Mesenchymal stem cell (in vitro differentiated cells and primary cell): ENCODE data around the gene SYTL2.
"Not testable (repeated sequence)": the region's sequence is repeated elsewhere in the genome, so short reads cannot be mapped to it uniquely, and the experiment has no call there.

Experiments used
- DNase-seq: peaks from one replicate; pipeline ENCODE4 v3.0.0-alpha.2; 2013
- H2AFZ ChIP-seq: one replicate; pipeline ENCODE4 v1.6.1; 2013; ENCODE audit warnings: low read depth, mild to moderate bottlenecking, control low read depth, inconsistent platforms, low read length, moderate library complexity
- H2AK5ac ChIP-seq: 2 replicates; pipeline ENCODE4 v1.6.1; 2013; ENCODE audit warnings: low read length, moderate library complexity, mild to moderate bottlenecking, inconsistent platforms; ENCODE audit not compliant: severe bottlenecking
- H2BK120ac ChIP-seq: one replicate; pipeline ENCODE4 v1.6.1; 2013; ENCODE audit warnings: low read depth, mild to moderate bottlenecking, inconsistent platforms, low read length, moderate library complexity
- H2BK12ac ChIP-seq, 2 experiments: one replicate each; pipeline ENCODE4 v1.6.1; 2013; ENCODE audit warnings: inconsistent platforms in 2 of 2, low read length in 2 of 2, mild to moderate bottlenecking in 2 of 2, moderate library complexity in 2 of 2, control low read depth in 1 of 2
- H2BK15ac ChIP-seq: one replicate; pipeline ENCODE4 v1.6.1; 2013; ENCODE audit warnings: mild to moderate bottlenecking, low read depth, inconsistent platforms; ENCODE audit not compliant: poor library complexity, severe bottlenecking
- H2BK5ac ChIP-seq: 2 replicates; pipeline ENCODE4 v1.6.1; 2013; ENCODE audit warnings: low read depth, mild to moderate bottlenecking, low read length, control low read depth, inconsistent platforms; ENCODE audit not compliant: poor library complexity, severe bottlenecking
- H3K14ac ChIP-seq, 2 experiments: one replicate each; pipeline ENCODE4 v1.6.1; 2013; ENCODE audit warnings: inconsistent platforms in 2 of 2, low read length in 2 of 2, control low read depth in 1 of 2, mild to moderate bottlenecking in 1 of 2, moderate library complexity in 1 of 2
- H3K18ac ChIP-seq, 2 experiments: one replicate each; pipeline ENCODE4 v1.6.1; 2013; ENCODE audit warnings: inconsistent platforms in 2 of 2, low read length in 2 of 2, control low read depth in 1 of 2, low read depth in 1 of 2, mild to moderate bottlenecking in 1 of 2
- H3K23ac ChIP-seq, 2 experiments: one replicate each; pipeline ENCODE4 v1.6.1; 2013; ENCODE audit warnings: inconsistent platforms in 2 of 2, low read length in 2 of 2, mild to moderate bottlenecking in 2 of 2, moderate library complexity in 2 of 2, control low read depth in 1 of 2
- H3K27ac ChIP-seq: 2 replicates; pipeline ENCODE4 v1.5.1; 2013; ENCODE audit warnings: mild to moderate bottlenecking, moderate library complexity, low read length, control low read depth, inconsistent platforms; ENCODE audit not compliant: poor library complexity, severe bottlenecking
- H3K27me3 ChIP-seq, 2 experiments: 2 replicates each; pipeline versions ENCODE4 v1.6.1 to v1.7.0; 2013; ENCODE audit warnings: low read length in 2 of 2, mild to moderate bottlenecking in 2 of 2, moderate library complexity in 2 of 2, control low read depth in 1 of 2, inconsistent platforms in 1 of 2; ENCODE audit not compliant: control insufficient read depth in 1 of 2, insufficient read depth in 1 of 2
- H3K36me3 ChIP-seq, 2 experiments: 2 replicates each; pipeline versions ENCODE4 v1.6.1 to v1.7.0; 2013; ENCODE audit warnings: low read length in 2 of 2, control low read depth in 1 of 2, inconsistent platforms in 1 of 2, low read depth in 1 of 2, mild to moderate bottlenecking in 1 of 2; ENCODE audit not compliant: insufficient read depth in 2 of 2, control insufficient read depth in 1 of 2
- H3K4ac ChIP-seq, 2 experiments: one replicate each; pipeline ENCODE4 v1.6.1; 2013; ENCODE audit warnings: inconsistent platforms in 2 of 2, low read length in 2 of 2, mild to moderate bottlenecking in 2 of 2, moderate library complexity in 2 of 2, control low read depth in 1 of 2, low read depth in 1 of 2
- H3K4me1 ChIP-seq: 2 replicates; pipeline ENCODE4 v1.6.1; 2013; ENCODE audit warnings: low read depth, low read length, control low read depth; ENCODE audit not compliant: control insufficient read depth, insufficient read depth
- H3K4me2 ChIP-seq: 2 replicates; pipeline ENCODE4 v1.6.1; 2013; ENCODE audit warnings: low read length, mild to moderate bottlenecking, inconsistent platforms; ENCODE audit not compliant: poor library complexity, severe bottlenecking
- H3K4me3 ChIP-seq, 2 experiments: 2 replicates each; pipeline versions ENCODE4 v1.5.1 to v1.7.0; 2013; ENCODE audit warnings: low read length in 2 of 2, mild to moderate bottlenecking in 2 of 2, control low read depth in 1 of 2, low read depth in 1 of 2; ENCODE audit not compliant: insufficient read depth in 1 of 2
- H3K79me1 ChIP-seq: replicated peaks from 2 replicates; pipeline ENCODE4 v1.6.1; 2013; ENCODE audit warnings: mild to moderate bottlenecking, control low read depth, low read length, inconsistent platforms; ENCODE audit not compliant: poor library complexity, severe bottlenecking
- H3K9ac ChIP-seq: 2 replicates; pipeline ENCODE4 v1.7.0; 2013; ENCODE audit warnings: mild to moderate bottlenecking, low read length, moderate library complexity
- H3K9me3 ChIP-seq: 2 replicates; pipeline ENCODE4 v1.7.0; 2013; ENCODE audit warnings: mild to moderate bottlenecking, low read length; ENCODE audit not compliant: control insufficient read depth
- H4K8ac ChIP-seq: one replicate; pipeline ENCODE4 v1.6.1; 2013; ENCODE audit warnings: inconsistent platforms, mild to moderate bottlenecking, low read length, moderate library complexity
- H4K91ac ChIP-seq: one replicate; pipeline ENCODE4 v1.6.1; 2013; ENCODE audit warnings: mild to moderate bottlenecking, low read length, inconsistent platforms
- WGBS: methylation state at CpG from one replicate; pipeline ENCODE4 v1.1.7; 2013; ENCODE audit warnings: mixed read lengths; 5-methylcytosine and 5-hydroxymethylcytosine counted together

The SYTL2 gene

GRCh38 chr11:85844439-85845123 lies 33.6 kb upstream of the SYTL2 start:
- 84% methylated on average over 2 of the region's 2 CpGs for WGBS

GRCh38 chr11:85843929-85844328 lies 33.0 kb upstream of the SYTL2 start:
- no peak overlapping the region for H3K4ac ChIP-seq
- H3K27ac ChIP-seq: no peak overlapping the region
- H4K91ac ChIP-seq: no peak overlapping the region
- H2BK12ac ChIP-seq: no peak overlapping the region
- no peaks in the 10 kb centered on the region for H3K79me1 ChIP-seq
- H4K8ac ChIP-seq: no peak overlapping the region
- no peak overlapping the region for H3K14ac ChIP-seq
- DNase-seq: no peak
- H3K4me3 ChIP-seq: no peak overlapping the region
- H3K9ac ChIP-seq: no peak overlapping the region
- peaks cover 1% of the 10 kb centered on the region for H3K4me1 ChIP-seq
- no peak overlapping the region for H2AK5ac ChIP-seq
- no peaks in the 10 kb centered on the region for H3K36me3 ChIP-seq
- WGBS: 100% methylated on average over 2 of the region's 3 CpGs
- no peak overlapping the region for H2BK120ac ChIP-seq
- no peak overlapping the region for H2BK5ac ChIP-seq
- H3K27me3 ChIP-seq: no peaks in the 10 kb centered on the region
- peaks cover 2% of the 10 kb centered on the region for H3K9me3 ChIP-seq
- H2BK15ac ChIP-seq: no peak overlapping the region
- no peak overlapping the region for H2AFZ ChIP-seq
- H3K4me2 ChIP-seq: no peak overlapping the region
- H3K23ac ChIP-seq: no peak overlapping the region
- H3K18ac ChIP-seq: no peak overlapping the region

More at GRCh38 chr11:85844439-85845123, 33.6 kb upstream of the SYTL2 start:
- Histone ChIP-seq H3K79me1 (no peaks in the 10 kb centered on the region), H3K9ac (no peak overlapping the region), H2BK12ac (no peak overlapping the region), H4K8ac (no peak overlapping the region), H2BK5ac (no peak overlapping the region), H2AFZ (no peak overlapping the region), H3K27me3 (no peaks in the 10 kb centered on the region), H2AK5ac (no peak overlapping the region), H3K23ac (no peak overlapping the region), H3K14ac (no peak overlapping the region), H3K36me3 (no peaks in the 10 kb centered on the region), H2BK15ac (no peak overlapping the region), H2BK120ac (no peak overlapping the region), H4K91ac (no peak overlapping the region), H3K4ac (no peak overlapping the region), H3K4me2 (no peak overlapping the region), H3K18ac (no peak overlapping the region), H3K4me1 (peaks cover 1% of the 10 kb centered on the region), H3K9me3 (peaks cover 2% of the 10 kb centered on the region), H3K4me3 (no peak overlapping the region), H3K27ac (no peak overlapping the region)
- no peak for DNase-seq

GRCh38 chr11:85840932-85841331 lies 30.0 kb upstream of the SYTL2 start:
- not testable (repeated sequence) for H3K9ac ChIP-seq, H2BK120ac ChIP-seq, H3K27ac ChIP-seq, H2AFZ ChIP-seq, H3K9me3 ChIP-seq, H2BK5ac ChIP-seq, H3K4me1 ChIP-seq, H4K8ac ChIP-seq, H3K14ac ChIP-seq, H3K79me1 ChIP-seq, H3K18ac ChIP-seq, H4K91ac ChIP-seq, H2AK5ac ChIP-seq, H3K36me3 ChIP-seq, H3K4me3 ChIP-seq, H3K4ac ChIP-seq, DNase-seq, H2BK15ac ChIP-seq, H3K27me3 ChIP-seq, H3K4me2 ChIP-seq, H2BK12ac ChIP-seq, H3K23ac ChIP-seq

GRCh38 chr11:85835729-85836128 lies 24.8 kb upstream of the SYTL2 start:
- Histone ChIP-seq H3K4me2 (no peak overlapping the region), H2BK5ac (no peak overlapping the region), H3K27me3 (no peaks in the 10 kb centered on the region), H3K4me3 (no peak overlapping the region), H2BK15ac (no peak overlapping the region), H3K79me1 (peaks cover 2% of the 10 kb centered on the region), H3K18ac (no peak overlapping the region), H3K9ac (no peak overlapping the region), H3K4ac (no peak overlapping the region), H4K8ac (no peak overlapping the region), H2BK120ac (no peak overlapping the region), H2BK12ac (no peak overlapping the region), H3K14ac (no peak overlapping the region), H2AFZ (no peak overlapping the region), H4K91ac (no peak overlapping the region), H3K27ac (no peak overlapping the region), H3K36me3 (no peaks in the 10 kb centered on the region), H3K23ac (no peak overlapping the region), H2AK5ac (no peak overlapping the region), H3K9me3 (peaks cover 9% of the 10 kb centered on the region), H3K4me1 (no peaks in the 10 kb centered on the region)
- WGBS: 58% methylated on average over 3 of the region's 3 CpGs
- no peak for DNase-seq
